Effector memory CD4-positive, alpha-beta T cell (primary cell): Measurements from ENCODE around the gene CHCT1.
A peak's percentile ranks its signal among the peaks of the same experiment; 100 is the strongest.

Experiments used
- DNase-seq, 3 donors: peaks; one replicate each; pipeline ENCODE4 v3.0.0-alpha.2; 2020
- H3K27ac ChIP-seq: 2 replicates; pipeline ENCODE4 v1.7.0; 2013; ENCODE audit warnings: mild to moderate bottlenecking, low read length, moderate library complexity; ENCODE audit not compliant: insufficient read depth, poor library complexity, severe bottlenecking
- H3K27me3 ChIP-seq: replicated peaks from 2 replicates; pipeline ENCODE4 v1.7.0; 2013; ENCODE audit warnings: mild to moderate bottlenecking, low read length; ENCODE audit not compliant: insufficient read depth, control insufficient read depth, poor library complexity, severe bottlenecking
- H3K36me3 ChIP-seq: 2 replicates; pipeline ENCODE4 v1.7.0; 2013; ENCODE audit warnings: mild to moderate bottlenecking, low read length, moderate library complexity; ENCODE audit not compliant: control insufficient read depth, insufficient read depth
- H3K4me1 ChIP-seq: 2 replicates; pipeline ENCODE4 v1.7.0; 2013; ENCODE audit warnings: low read length, mild to moderate bottlenecking; ENCODE audit not compliant: control insufficient read depth, insufficient read depth, poor library complexity, severe bottlenecking
- H3K4me3 ChIP-seq: 2 replicates; pipeline ENCODE4 v1.7.0; 2013; ENCODE audit warnings: low read length, low read depth, mild to moderate bottlenecking; ENCODE audit not compliant: insufficient read depth, poor library complexity, severe bottlenecking
- H3K9me3 ChIP-seq: 2 replicates; pipeline ENCODE4 v1.7.0; 2013; ENCODE audit warnings: mild to moderate bottlenecking, low read length, moderate library complexity; ENCODE audit not compliant: control insufficient read depth

Gene CHCT1

GRCh38 chr17:60390186-60390585 is 32.1 kb upstream of the CHCT1 start:
- H3K9me3 ChIP-seq: no peaks in the 10 kb centered on the region
- no peak overlapping the region for H3K27ac ChIP-seq
- DNase-seq: no peak
- H3K36me3 ChIP-seq: no peaks in the 10 kb centered on the region
- H3K27me3 ChIP-seq: no peaks in the 10 kb centered on the region
- peaks cover 12% of the 10 kb centered on the region for H3K4me1 ChIP-seq
- no peak overlapping the region for H3K4me3 ChIP-seq

GRCh38 chr17:60390925-60391470 is 31.3 kb upstream of the CHCT1 start:
- no peaks in the 10 kb centered on the region for H3K36me3 ChIP-seq
- H3K27ac ChIP-seq: peak overlapping the region; percentile 85
- H3K27me3 ChIP-seq: no peaks in the 10 kb centered on the region
- DNase-seq: peak in 1 of 3 donors; percentile 9
- H3K4me1 ChIP-seq: peaks cover 12% of the 10 kb centered on the region
- H3K9me3 ChIP-seq: no peaks in the 10 kb centered on the region
- peak overlapping the region; percentile 86 for H3K4me3 ChIP-seq

GRCh38 chr17:60391471-60392041 is 30.7 kb upstream of the CHCT1 start:
- no peak for DNase-seq
- H3K27me3 ChIP-seq: no peaks in the 10 kb centered on the region
- peak overlapping the region; percentile 86 for H3K4me3 ChIP-seq
- H3K36me3 ChIP-seq: no peaks in the 10 kb centered on the region
- no peaks in the 10 kb centered on the region for H3K9me3 ChIP-seq
- peaks cover 12% of the 10 kb centered on the region for H3K4me1 ChIP-seq
- H3K27ac ChIP-seq: peak overlapping the region; percentile 85

GRCh38 chr17:60392042-60392844 is 30.0 kb upstream of the CHCT1 start, which contains the start of gene USP32:
Gene USP32 (minus strand): TSS chr17:60392133. CDS start chr17:60391939, 194 bp downstream.
- H3K36me3 ChIP-seq: no peaks in the 10 kb centered on the region
- H3K27ac ChIP-seq: peak within 1 kb of the TSS; percentile 85
- peak within 1 kb of the TSS; percentile 86 for H3K4me3 ChIP-seq
- peak; percentile 94 to 96 (median 95) for DNase-seq
- H3K27me3 ChIP-seq: no peaks in the 10 kb centered on the region
- H3K9me3 ChIP-seq: no peaks in the 10 kb centered on the region
- peaks cover 12% of the 10 kb centered on the region for H3K4me1 ChIP-seq

GRCh38 chr17:60392845-60393702 is 29.2 kb upstream of the CHCT1 start:
- H3K27me3 ChIP-seq: no peaks in the 10 kb centered on the region

GRCh38 chr17:60393840-60394723 is 28.2 kb upstream of the CHCT1 start:
- Histone ChIP-seq H3K27ac (no peak overlapping the region), H3K36me3 (no peaks in the 10 kb centered on the region), H3K27me3 (no peaks in the 10 kb centered on the region), H3K4me3 (no peak overlapping the region), H3K9me3 (no peaks in the 10 kb centered on the region), H3K4me1 (peaks cover 20% of the 10 kb centered on the region)
- DNase-seq: no peak

More at GRCh38 chr17:60392845-60393702, 29.2 kb upstream of the CHCT1 start:
- no peaks in the 10 kb centered on the region for H3K36me3 ChIP-seq
- H3K27ac ChIP-seq: peak overlapping the region; percentile 85
- DNase-seq: peak in 1 of 3 donors; percentile 4
- no peaks in the 10 kb centered on the region for H3K9me3 ChIP-seq
- H3K4me1 ChIP-seq: peaks cover 14% of the 10 kb centered on the region
- H3K4me3 ChIP-seq: peak overlapping the region; percentile 86

- no peak overlapping the region for H3K27ac ChIP-seq
- H3K4me1 ChIP-seq: peaks cover 19% of the 10 kb centered on the region
- H3K36me3 ChIP-seq: no peaks in the 10 kb centered on the region
- no peaks in the 10 kb centered on the region for H3K27me3 ChIP-seq
- no peak overlapping the region for H3K4me3 ChIP-seq
- no peaks in the 10 kb centered on the region for H3K9me3 ChIP-seq
- no peak for DNase-seq
Measured at GRCh38 chr17:60395508-60396065, 26.7 kb upstream of the CHCT1 start.

- H3K27ac ChIP-seq: no peak overlapping the region
- DNase-seq: no peak
- no peak overlapping the region for H3K4me3 ChIP-seq
- H3K36me3 ChIP-seq: no peaks in the 10 kb centered on the region
- no peaks in the 10 kb centered on the region for H3K27me3 ChIP-seq
- H3K9me3 ChIP-seq: no peaks in the 10 kb centered on the region
- peaks cover 12% of the 10 kb centered on the region for H3K4me1 ChIP-seq
Measured at GRCh38 chr17:60396412-60396811, 25.9 kb upstream of the CHCT1 start.
